ENCODE measurements around the gene THUMPD3.

GRCh38 chr3:9420850-9421549 lies 58.1 kb downstream of the THUMPD3 start:
- no peak for TF ChIP-seq ZNF217 (CRISPR knock-in tag; IDR thresholded peaks at IDR 0.05)
- no peak for TF ChIP-seq ZNF232 (CRISPR knock-in tag; IDR thresholded peaks at IDR 0.05)
- TF ChIP-seq SP1 (CRISPR knock-in tag; IDR thresholded peaks at IDR 0.05) = no peak
- no peak for TF ChIP-seq RB1 (IDR thresholded peaks at IDR 0.05; ENCODE audit: low read depth)
- no peak for TF ChIP-seq TBP (optimal IDR thresholded peaks at IDR 0.05; ENCODE audit: low read depth, low read length)
- TF ChIP-seq E4F1 (CRISPR knock-in tag; IDR thresholded peaks at IDR 0.05; ENCODE audit: borderline replicate concordance) = no peak
- no peak for TF ChIP-seq SRF (CRISPR knock-in tag; IDR thresholded peaks at IDR 0.05)
- TF ChIP-seq PREB (CRISPR knock-in tag; IDR thresholded peaks at IDR 0.05) = no peak
- TF ChIP-seq PHB2 (IDR thresholded peaks at IDR 0.05; ENCODE audit: low read depth) = no peak
- no peak for TF ChIP-seq TAF1 (IDR thresholded peaks at IDR 0.05; ENCODE audit: control insufficient read depth, extremely low read depth, insufficient read depth, low read length, severe bottlenecking)
- TF ChIP-seq SMAD3 (CRISPR knock-in tag; conservative IDR thresholded peaks at IDR 0.05) = no peak
- TF ChIP-seq MYNN (IDR thresholded peaks at IDR 0.05) = no peak
- no peak for TF ChIP-seq MYNN (CRISPR knock-in tag; IDR thresholded peaks at IDR 0.05)
